Measurements from ENCODE around the gene GSTP1.
"Not testable (repeated sequence)": the region's sequence is repeated elsewhere in the genome, so short reads cannot be mapped to it uniquely, and the experiment has no call there.

The GSTP1 gene

GRCh38 chr11:67616431-67617242 is 33.0 kb downstream of the GSTP1 start:
- DNase-seq, result no peak

GRCh38 chr11:67617243-67617953 is 33.8 kb downstream of the GSTP1 start:
- no peak for DNase-seq

- DNase-seq, result not testable (repeated sequence)
Observed at GRCh38 chr11:67618901-67619659, 35.5 kb downstream of the GSTP1 start.

GRCh38 chr11:67619683-67620618 is 36.3 kb downstream of the GSTP1 start:
- DNase-seq, result not testable (repeated sequence)

GRCh38 chr11:67620621-67621020 is 37.0 kb downstream of the GSTP1 start:
- DNase-seq, result not testable (repeated sequence)

- not testable (repeated sequence) for DNase-seq
Observed at GRCh38 chr11:67621928-67622327, 38.3 kb downstream of the GSTP1 start.

GRCh38 chr11:67622905-67623304 is 39.3 kb downstream of the GSTP1 start:
- not testable (repeated sequence) for DNase-seq

- not testable (repeated sequence) for DNase-seq
Observed at GRCh38 chr11:67623795-67624194, 40.2 kb downstream of the GSTP1 start.

- DNase-seq, result not testable (repeated sequence)
Observed at GRCh38 chr11:67626131-67626833, 42.7 kb downstream of the GSTP1 start.

GRCh38 chr11:67626970-67627369 is 43.4 kb downstream of the GSTP1 start:
- no peak for DNase-seq

GRCh38 chr11:67627441-67627811 is 43.8 kb downstream of the GSTP1 start:
- no peak for DNase-seq

- DNase-seq, result no peak
Observed at GRCh38 chr11:67627812-67628624, 44.4 kb downstream of the GSTP1 start.

GRCh38 chr11:67628710-67629385 is 45.2 kb downstream of the GSTP1 start:
- no peak for DNase-seq

- DNase-seq, result peak; percentile 25
Observed at GRCh38 chr11:67629386-67630227, 46.0 kb downstream of the GSTP1 start, which contains the start of gene NUDT8. Gene NUDT8 (minus strand): TSS chr11:67629937. CDS start chr11:67629911, 26 bp downstream.

- DNase-seq, result peak; percentile 97
Observed at GRCh38 chr11:67630228-67630942, 46.8 kb downstream of the GSTP1 start.

- no peak for DNase-seq
Observed at GRCh38 chr11:67630943-67631331, 47.3 kb downstream of the GSTP1 start.

GRCh38 chr11:67631411-67631810 is 47.8 kb downstream of the GSTP1 start:
- DNase-seq, result no peak

- no peak for DNase-seq
Observed at GRCh38 chr11:67631853-67632174, 48.2 kb downstream of the GSTP1 start.

Measured in NCI-H1105 (cell line).